ENCODE measurements around the gene FAM171A1. TPM values are rescaled to one million over a fixed set of nuclear protein-coding genes. Genes with fewer than 3 reads are reported as not detected.

The FAM171A1 gene
- total and polyA plus RNA-seq, 2 donors (not counting 3 experiments of a cell fraction or from before 2014, with no cell fraction given): 56.3 to 75.8 TPM

GRCh38 chr10:15385552-15386455 lies 14.7 kb upstream of the FAM171A1 start:
- Histone ChIP-seq H4K20me1 (replicated peaks; ENCODE audit: control insufficient read depth, extremely low read depth, insufficient read depth, low read length) (no peaks in the 10 kb centered on the region), H2AFZ (ENCODE audit: low read depth, low read length) (peak overlapping the region; percentile 36), H3K4me2 (ENCODE audit: insufficient read depth, low read length) (peak overlapping the region; percentile 69), H3K4me1 (ENCODE audit: control insufficient read depth, extremely low read depth, insufficient read depth, low read length) (peaks cover 20% of the 10 kb centered on the region), H3K27me3 (ENCODE audit: control insufficient read depth in 2 of 2, insufficient read depth in 2 of 2, low read length in 2 of 2) (no peaks in the 10 kb centered on the region), H3K79me2 (ENCODE audit: control insufficient read depth, insufficient read depth, low read length) (no peaks in the 10 kb centered on the region), H3K9me3 (replicated peaks; ENCODE audit: control insufficient read depth, insufficient read depth, low read length) (no peaks in the 10 kb centered on the region), H3K36me3 (ENCODE audit: control insufficient read depth in 2 of 2, extremely low read depth in 1 of 2, insufficient read depth in 2 of 2, low read length in 2 of 2) (no peaks in the 10 kb centered on the region), H3K4me3 (replicated peaks in 1 of 3; ENCODE audit: insufficient read depth in 1 of 3, low read depth in 1 of 3, low read length in 3 of 3) (peak overlapping the region in 1 of 3 experiments; percentile 36), H3K9me1 (replicated peaks; ENCODE audit: control insufficient read depth, extremely low read depth, insufficient read depth, low read length) (no peaks in the 10 kb centered on the region), H3K27ac (ENCODE audit: insufficient read depth, low read depth, low read length) (peak overlapping the region; percentile 42), H3K9ac (replicated peaks; ENCODE audit: extremely low read depth, insufficient read depth, low read length) (peak overlapping the region; percentile 36)
- peak; percentile 38 for TF ChIP-seq POLR2AphosphoS5 (IDR thresholded peaks at IDR 0.05; ENCODE audit: insufficient read depth, low read depth, low read length)
- TF ChIP-seq GATA2 (IDR thresholded peaks at IDR 0.05; ENCODE audit: insufficient read depth, insufficient read length, low read depth, low read length): peak; percentile 57
- TF ChIP-seq FOS (IDR thresholded peaks at IDR 0.05; ENCODE audit: borderline replicate concordance, insufficient read depth, low read length): no peak
- intact Hi-C loops (cut with micrococcal nuclease) (loop anchor here (1.0 to 5.0 kb wide), 2 partner anchors 11 to 219 kb away; partner anchors contain the start of gene NMT2), dilution Hi-C loops (cut with MboI; ENCODE audit: extremely low pct_ligation_motif_present, low sequenced_read_pairs) (no loop called here)
- ChIA-PET POLR2A (no interaction called here), CTCF (interaction anchor here (1.0 to 3.4 kb wide), 9 partner anchors 10 to 334 kb away, joined by 3 to 25 read pairs (median 3); partner anchors contain the start of genes FAM171A1, ITGA8 and NMT2)
- DNase-seq (ENCODE audit: low read depth, low spot score): peak; percentile 89
- peak; percentile 83 for FAIRE-seq
- TSS peak; percentile 60 for BruUV-seq (replicated peaks)

GRCh38 chr10:15381420-15381819 lies 10.3 kb upstream of the FAM171A1 start:
- Histone ChIP-seq H3K4me2 (ENCODE audit: insufficient read depth, low read length) (no peak overlapping the region), H4K20me1 (replicated peaks; ENCODE audit: control insufficient read depth, extremely low read depth, insufficient read depth, low read length) (no peaks in the 10 kb centered on the region), H3K79me2 (ENCODE audit: control insufficient read depth, insufficient read depth, low read length) (no peaks in the 10 kb centered on the region), H3K4me3 (replicated peaks in 1 of 3; ENCODE audit: insufficient read depth in 1 of 3, low read depth in 1 of 3, low read length in 3 of 3) (no peak overlapping the region), H3K4me1 (ENCODE audit: control insufficient read depth, extremely low read depth, insufficient read depth, low read length) (peaks cover 12% of the 10 kb centered on the region), H3K36me3 (ENCODE audit: control insufficient read depth in 2 of 2, extremely low read depth in 1 of 2, insufficient read depth in 2 of 2, low read length in 2 of 2) (no peaks in the 10 kb centered on the region), H3K27ac (ENCODE audit: insufficient read depth, low read depth, low read length) (no peak overlapping the region), H3K27me3 (ENCODE audit: control insufficient read depth in 2 of 2, insufficient read depth in 2 of 2, low read length in 2 of 2) (peaks cover 0 to 3% of the 10 kb centered on the region in 2 experiments), H3K9ac (replicated peaks; ENCODE audit: extremely low read depth, insufficient read depth, low read length) (no peak overlapping the region), H2AFZ (ENCODE audit: low read depth, low read length) (no peak overlapping the region), H3K9me3 (replicated peaks; ENCODE audit: control insufficient read depth, insufficient read depth, low read length) (no peaks in the 10 kb centered on the region), H3K9me1 (replicated peaks; ENCODE audit: control insufficient read depth, extremely low read depth, insufficient read depth, low read length) (no peaks in the 10 kb centered on the region)
- intact Hi-C loops (cut with micrococcal nuclease): no loop called here
- FAIRE-seq: no peak
- DNase-seq (ENCODE audit: low read depth, low spot score): no peak
- no peak for TF ChIP-seq POLR2A (IDR thresholded peaks at IDR 0.05; ENCODE audit: low read depth, low read length)
- no peak for TF ChIP-seq JUN (IDR thresholded peaks at IDR 0.05; ENCODE audit: borderline replicate concordance, insufficient read depth, insufficient read length, low read depth)
- no peak for TF ChIP-seq FOS (IDR thresholded peaks at IDR 0.05; ENCODE audit: borderline replicate concordance, insufficient read depth, low read length)
- no peak for TF ChIP-seq MAX (IDR thresholded peaks at IDR 0.05; ENCODE audit: insufficient read depth, insufficient read length)
- TF ChIP-seq CTCF (IDR thresholded peaks at IDR 0.05; ENCODE audit: extremely low read depth in 1 of 2, insufficient read depth in 1 of 2, low read depth in 1 of 2, low read length in 2 of 2): no peak
- TF ChIP-seq EZH2 (IDR thresholded peaks at IDR 0.05; ENCODE audit: borderline replicate concordance, low read depth, low read length, severe bottlenecking): no peak
- TF ChIP-seq MYC (IDR thresholded peaks at IDR 0.05; ENCODE audit: low read depth, low read length): no peak
- BruUV-seq (replicated peaks): no TSS peak
- dilution Hi-C loops (cut with MboI; ENCODE audit: extremely low pct_ligation_motif_present, low sequenced_read_pairs): no loop called here
- ChIA-PET POLR2A (no interaction called here), CTCF (interaction anchor here (0.9 to 1.0 kb wide), 2 partner anchors 10 to 37 kb away, joined by 3 to 4 read pairs; partner anchors contain the start of gene FAM171A1)

Data from endothelial cell of umbilical vein (primary cell).